Fibroblast of skin of right quadriceps (primary cell): ENCODE measurements around the gene FIGLA.
A peak's percentile ranks its signal among the peaks of the same experiment; 100 is the strongest.

Experiments used
- DNase-seq: peaks from one replicate; pipeline ENCODE4 v3.0.0-alpha.2; 2013

FIGLA gene, protein sequence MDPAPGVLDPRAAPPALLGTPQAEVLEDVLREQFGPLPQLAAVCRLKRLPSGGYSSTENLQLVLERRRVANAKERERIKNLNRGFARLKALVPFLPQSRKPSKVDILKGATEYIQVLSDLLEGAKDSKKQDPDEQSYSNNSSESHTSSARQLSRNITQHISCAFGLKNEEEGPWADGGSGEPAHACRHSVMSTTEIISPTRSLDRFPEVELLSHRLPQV

DNA sequence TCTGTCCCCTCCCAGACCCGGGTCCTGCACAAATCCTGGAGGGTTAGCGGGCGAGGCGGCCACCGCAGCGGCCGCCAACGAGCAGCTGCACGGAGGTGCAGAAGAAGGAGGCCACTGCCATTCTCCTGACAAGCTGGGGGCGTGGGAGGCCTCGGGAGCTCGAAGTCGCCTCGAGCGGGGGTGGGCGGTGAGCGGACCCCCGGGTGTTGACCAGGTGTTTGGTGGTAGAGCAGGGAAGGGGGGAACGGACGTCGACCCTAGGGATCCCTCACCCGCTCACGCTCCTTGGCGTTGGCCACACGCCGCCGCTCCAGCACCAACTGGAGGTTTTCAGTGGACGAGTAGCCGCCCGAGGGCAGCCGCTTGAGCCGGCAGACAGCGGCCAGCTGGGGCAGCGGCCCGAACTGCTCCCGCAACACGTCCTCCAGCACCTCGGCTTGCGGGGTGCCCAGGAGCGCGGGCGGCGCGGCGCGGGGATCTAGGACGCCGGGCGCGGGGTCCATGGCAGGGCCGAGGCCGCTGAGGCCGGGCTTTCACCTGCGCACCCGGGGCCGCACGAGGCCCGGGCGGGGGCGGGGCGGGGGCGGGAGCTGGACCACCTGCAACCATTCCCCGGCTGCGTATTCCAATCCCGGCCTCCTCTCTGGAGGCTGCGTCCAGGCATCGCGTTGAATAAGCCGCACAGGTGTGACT lies at the start of gene FIGLA:
TSS of gene FIGLA (minus strand) at position 508 of the 693 bp plus-strand sequence. CDS start at position 503, 5 bp downstream.
- no peak for DNase-seq

- no peak for DNase-seq
Observed at GRCh38 chr2:70837980-70838925, 47.8 kb upstream of the FIGLA start.

DNA sequence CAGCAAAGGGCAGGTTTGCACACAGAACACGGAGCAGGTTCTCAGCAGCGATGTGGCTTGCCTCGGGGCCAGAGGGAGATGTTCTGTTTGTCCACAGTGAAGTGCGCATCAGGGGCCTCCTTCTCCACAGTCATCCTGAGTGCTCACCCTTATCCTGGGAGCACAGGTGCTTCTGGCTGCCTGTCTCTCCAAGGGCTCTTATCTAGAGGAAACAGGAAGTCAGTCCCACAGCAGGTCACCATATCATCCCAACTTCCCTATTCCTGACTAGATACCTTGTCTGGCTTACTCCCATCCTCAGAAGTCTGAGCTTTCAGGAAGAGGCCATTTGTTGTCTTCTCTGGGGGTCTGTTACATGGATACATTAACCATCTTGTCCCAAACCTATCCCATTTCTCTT lies 45.2 kb upstream of the FIGLA start, which contains the start of gene CD207:
TSS of gene CD207 (minus strand) at position 174 of the 400 bp plus-strand sequence. CDS start at position 134, 40 bp downstream.
- DNase-seq, result no peak

DNA sequence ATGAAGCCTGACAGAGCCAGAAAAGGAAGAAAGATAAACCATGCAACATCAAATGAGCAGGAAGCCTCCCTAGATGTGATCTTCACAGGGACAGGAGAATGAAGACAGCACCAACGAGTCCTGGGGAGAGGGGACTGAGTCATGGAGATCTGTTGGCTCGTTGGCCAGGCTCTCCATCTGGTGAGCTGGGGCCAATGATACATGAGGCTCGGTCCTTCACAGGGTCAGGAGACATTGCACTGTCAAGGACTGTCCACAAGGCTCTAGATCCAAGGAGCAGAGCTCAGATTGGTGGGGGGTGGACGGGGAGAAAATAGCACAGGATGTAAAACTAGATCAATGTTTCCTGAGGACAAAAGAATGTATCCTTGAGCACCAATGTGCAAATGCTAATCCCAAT lies 44.4 kb upstream of the FIGLA start:
- DNase-seq, result no peak

- DNase-seq, result no peak
Observed at GRCh38 chr2:70834106-70834505, 43.7 kb upstream of the FIGLA start.

GRCh38 chr2:70833246-70833645 lies 42.8 kb upstream of the FIGLA start:
- DNase-seq, result no peak

GRCh38 chr2:70832386-70832785 lies 41.9 kb upstream of the FIGLA start:
- no peak for DNase-seq

DNA sequence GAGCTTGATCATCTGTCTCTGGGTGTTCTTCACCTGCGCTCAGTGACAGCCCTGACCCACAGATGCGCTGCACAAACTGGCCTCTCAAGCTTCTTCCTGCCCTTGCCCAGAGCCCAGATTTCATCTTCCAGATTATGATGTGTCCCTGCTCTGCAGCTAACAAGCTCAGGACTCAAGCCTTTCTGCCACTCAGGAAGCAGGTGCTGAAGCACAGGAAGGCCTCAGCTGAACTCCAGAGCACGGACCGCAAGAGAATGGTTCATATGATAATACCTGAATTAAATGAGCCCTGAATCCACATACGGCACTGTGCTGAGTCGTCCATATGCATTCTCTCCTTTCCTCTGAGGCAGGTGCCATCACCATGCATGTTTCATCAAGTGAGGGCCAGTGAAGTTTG lies 41.4 kb upstream of the FIGLA start:
- DNase-seq, result no peak

DNA sequence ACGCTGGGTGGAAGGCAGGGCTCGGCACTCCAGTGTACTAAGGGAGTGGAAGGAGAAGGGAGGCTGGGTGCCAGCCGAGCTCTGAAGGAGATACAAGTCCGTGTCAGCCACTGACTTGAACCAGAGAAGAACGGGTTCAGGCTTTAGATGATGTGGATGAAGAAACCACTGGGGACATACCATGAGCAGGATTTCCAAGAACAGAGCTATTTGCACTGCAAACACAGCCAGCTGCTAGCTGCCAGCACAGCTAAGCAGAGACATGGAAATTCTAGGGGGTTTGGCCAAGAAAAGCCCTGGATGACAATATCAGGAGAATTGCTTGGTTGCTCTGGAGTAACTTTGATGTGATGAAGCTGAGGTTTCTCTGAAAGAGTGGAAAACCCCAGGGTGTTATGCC lies 39.9 kb upstream of the FIGLA start:
- DNase-seq, result no peak

- no peak for DNase-seq
Observed at GRCh38 chr2:70829916-70830315, 39.5 kb upstream of the FIGLA start.

GRCh38 chr2:70828914-70829824 lies 38.7 kb upstream of the FIGLA start:
- DNase-seq, result peak; percentile 64

GRCh38 chr2:70828115-70828514 lies 37.7 kb upstream of the FIGLA start:
- no peak for DNase-seq

DNA sequence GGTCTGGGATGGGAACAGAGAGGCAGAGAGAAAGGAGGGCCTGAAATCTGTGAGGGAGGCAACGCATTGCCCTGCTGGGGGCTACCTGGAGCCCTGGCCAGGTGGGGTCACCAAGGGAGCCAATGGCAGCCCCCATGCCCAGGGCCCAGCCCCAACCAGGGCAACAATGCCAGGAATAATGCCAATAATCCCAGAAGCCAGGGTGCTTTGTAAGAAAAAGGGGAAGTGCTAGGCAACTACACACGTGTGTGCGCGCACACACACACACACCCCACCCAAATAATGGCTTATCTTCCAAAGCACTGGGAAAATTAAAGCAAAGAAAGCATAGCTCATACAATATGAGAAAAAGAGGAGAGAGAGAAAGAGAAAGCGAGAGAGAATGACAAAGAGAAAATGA lies 36.9 kb upstream of the FIGLA start:
- no peak for DNase-seq

DNA sequence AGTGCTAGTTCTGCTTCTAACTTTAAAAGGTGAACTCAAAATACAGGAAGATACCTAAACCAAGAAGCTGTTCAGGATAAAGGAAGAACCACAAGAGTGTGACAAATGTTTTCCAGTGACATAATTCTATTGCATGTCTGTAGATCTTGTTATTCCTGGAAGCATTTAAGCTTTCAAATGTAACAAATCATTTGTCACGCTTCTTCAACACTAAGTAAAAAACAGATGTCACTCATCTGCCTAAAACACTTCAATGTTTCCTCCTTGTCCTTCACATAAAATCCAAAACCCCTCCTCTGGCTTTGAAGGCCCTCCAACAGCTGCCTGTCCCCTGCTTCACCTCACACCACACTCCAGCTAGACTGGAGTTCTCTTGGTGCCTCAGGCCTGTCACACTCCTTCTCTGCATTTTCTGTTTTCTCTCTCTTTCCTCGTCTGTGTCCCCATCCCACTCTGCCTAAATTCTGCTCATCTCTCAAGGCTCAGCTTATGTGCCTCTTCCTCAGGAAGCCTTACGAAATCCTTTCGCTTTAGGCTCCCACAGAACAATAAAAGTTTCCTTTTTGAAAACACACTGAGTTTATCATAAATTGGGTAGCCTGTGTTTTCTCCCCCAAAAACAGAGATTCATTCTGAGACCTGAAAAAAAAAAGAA lies 36.4 kb upstream of the FIGLA start:
- DNase-seq, result no peak

DNA sequence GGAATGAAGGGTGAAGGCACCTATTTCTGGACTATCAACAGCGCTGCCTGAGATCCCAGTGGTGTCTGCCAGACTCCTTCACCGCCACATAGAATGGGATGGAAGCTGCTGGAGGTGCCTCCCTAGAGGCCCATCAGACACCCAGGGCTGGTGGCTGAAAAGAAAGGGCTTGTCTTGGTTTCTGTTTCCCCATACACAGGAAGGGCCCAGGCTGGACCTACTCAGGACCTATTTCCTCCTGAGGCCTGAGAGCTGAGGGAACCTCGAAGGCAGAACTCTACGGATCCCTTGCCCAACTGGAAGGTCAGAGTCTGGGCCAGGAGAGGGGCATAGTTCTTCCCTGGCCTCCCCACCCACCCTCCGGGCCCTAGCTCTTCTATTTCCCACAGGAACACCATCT lies 32.8 kb upstream of the FIGLA start:
- no peak for DNase-seq

DNA sequence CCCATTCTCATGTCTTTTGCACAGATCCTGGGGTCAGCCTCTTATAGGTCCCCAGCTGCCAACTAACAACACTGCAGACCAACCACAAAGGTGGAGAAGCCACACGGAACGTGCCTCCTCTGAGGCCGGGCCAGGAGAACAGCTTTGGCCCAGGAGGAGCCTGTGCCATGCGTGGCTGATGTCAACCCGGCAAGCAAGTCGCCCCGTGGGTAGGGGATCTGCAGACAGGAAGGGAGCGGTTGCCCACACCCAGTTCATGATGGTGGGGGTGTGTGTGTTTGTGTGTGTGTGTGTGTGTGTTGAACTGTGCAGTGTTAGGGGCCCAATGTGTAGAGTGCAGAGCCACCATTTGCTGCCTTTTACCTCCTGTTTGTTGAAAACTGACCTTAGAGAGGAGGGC lies 32.4 kb upstream of the FIGLA start:
- no peak for DNase-seq

DNA sequence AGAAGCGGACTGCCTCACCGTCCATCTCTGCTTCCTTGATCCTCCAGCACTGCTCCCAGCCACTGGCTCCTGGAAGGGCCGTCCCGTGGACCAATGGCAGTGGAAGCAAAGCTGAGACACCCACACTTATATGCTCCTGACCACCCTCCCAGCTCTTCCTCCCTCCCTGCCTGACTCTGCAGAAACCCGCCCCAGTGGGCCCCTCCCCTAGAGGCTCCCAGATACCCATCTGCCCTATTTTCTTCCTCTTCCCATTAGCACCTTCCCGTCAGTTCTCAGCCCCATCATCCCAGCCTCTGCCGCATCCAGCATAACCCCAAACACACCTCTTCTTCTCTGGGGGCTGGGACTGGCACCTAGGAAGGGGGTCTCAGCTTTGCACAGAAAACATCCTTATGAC lies 30.1 kb upstream of the FIGLA start, which contains the start of gene CLEC4F:
TSS of gene CLEC4F (minus strand) at position 101 of the 400 bp plus-strand sequence. CDS start at position 25, 76 bp downstream.
- no peak for DNase-seq

GRCh38 chr2:70817284-70817954 lies 27.0 kb upstream of the FIGLA start:
- no peak for DNase-seq

DNA sequence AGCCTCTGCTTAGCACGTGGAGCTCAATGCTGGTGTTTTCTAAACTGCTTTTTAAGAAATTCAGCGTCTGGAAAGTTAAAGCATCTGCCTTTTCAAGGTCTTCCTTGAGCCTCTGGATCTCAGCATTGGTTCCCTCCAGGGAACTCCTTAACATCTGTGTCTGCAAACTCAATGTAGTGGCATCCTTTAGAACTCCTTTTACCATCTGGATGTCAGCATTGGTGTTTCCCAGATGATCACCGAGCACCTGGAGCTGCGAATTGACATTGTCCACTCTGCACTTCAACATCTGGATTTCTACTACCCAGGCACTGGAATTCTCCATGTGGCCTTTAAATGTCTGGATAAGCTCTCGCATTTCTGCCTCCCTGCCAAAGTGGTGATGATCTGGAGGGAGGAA lies 26.3 kb upstream of the FIGLA start:
- no peak for DNase-seq

DNA sequence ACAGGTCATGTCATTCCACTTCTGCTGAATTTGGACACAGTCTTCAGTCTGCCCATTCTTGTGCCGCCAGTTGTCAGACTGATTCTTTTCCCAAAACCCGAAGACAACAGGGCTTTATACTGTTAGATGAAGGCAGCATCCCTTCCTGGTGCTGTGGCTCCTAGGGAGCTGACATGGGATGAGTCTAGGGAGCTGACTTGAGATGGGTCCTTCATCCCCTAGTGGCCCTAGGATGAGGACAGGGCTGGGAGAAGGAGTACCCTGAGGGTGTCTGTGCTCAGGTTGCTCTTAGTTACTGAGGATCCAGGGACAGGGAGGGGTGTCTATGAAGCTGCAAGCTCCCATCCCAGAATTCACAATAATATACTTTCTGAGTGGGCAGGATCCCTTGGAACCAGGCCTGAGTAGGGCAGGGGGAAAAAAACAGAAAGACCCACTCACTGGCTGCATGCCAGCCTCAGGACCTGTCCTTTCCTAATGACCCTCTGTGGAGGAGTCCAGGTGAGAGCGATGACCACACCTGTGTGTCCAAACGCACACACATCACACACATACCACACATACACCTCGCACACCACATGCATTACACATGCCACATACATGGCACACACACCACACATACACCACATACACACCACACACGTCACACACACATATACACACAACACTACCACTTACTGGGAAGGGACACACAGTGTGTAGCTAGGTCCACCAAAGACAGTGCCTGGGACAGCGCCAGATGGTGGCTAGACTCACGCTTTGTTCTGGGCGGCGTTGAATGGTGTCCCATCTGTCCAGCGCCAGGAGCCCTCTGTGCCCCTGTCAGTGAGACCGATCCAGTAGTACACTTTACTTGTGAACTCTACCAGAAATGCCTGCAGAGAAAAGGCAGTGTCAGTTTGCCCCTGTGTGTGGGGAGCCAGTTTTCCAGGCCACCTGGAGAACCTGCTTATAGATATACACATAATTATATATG lies 18.8 kb upstream of the FIGLA start:
- no peak for DNase-seq
